Upper lobe of left lung (tissue), 6 donors: ENCODE data around the gene KIF18B. TPM values are rescaled to one million over a fixed set of nuclear protein-coding genes. Genes with fewer than 3 reads are reported as not detected.

Experiments
- ATAC-seq, 2 donors: fragments of 200-7000 bp; cut with Tn5 transposase; one replicate each; pipeline ENCODE4 v1.9.1; 2022; ENCODE audit warnings: mild to moderate bottlenecking in 2 of 2, moderate library complexity in 2 of 2; ENCODE audit not compliant: low FRiP score in 2 of 2
- DNase-seq, 2 donors: peaks; one replicate each; pipeline ENCODE4 v3.0.0-alpha.2; 2019 to 2020
- H3K27ac ChIP-seq, 4 donors: fragments of 200-600 bp; sonication (generic); one replicate each; pipeline ENCODE4 v1.5.1; 2016 to 2019
- H3K27me3 ChIP-seq, 4 donors: fragments of 200-600 bp; sonication (generic); one replicate each; pipeline ENCODE4 v1.5.1; 2017 to 2019
- H3K36me3 ChIP-seq, 4 donors: fragments of 200-600 bp; sonication (generic); one replicate each; pipeline ENCODE4 v1.5.1; 2016 to 2019
- H3K4me1 ChIP-seq, 4 donors: fragments of 200-600 bp; sonication (generic); one replicate each; pipeline ENCODE4 v1.5.1; 2018 to 2019
- H3K4me3 ChIP-seq, 4 donors: fragments of 200-600 bp; sonication (generic); one replicate each; pipeline ENCODE4 v1.5.1; 2017 to 2019; ENCODE audit warnings: mild to moderate bottlenecking in 2 of 4, moderate library complexity in 1 of 4
- H3K9me3 ChIP-seq, 4 donors: fragments of 200-600 bp; sonication (generic); one replicate each; pipeline ENCODE4 v1.5.1; 2018 to 2019
- EP300 ChIP-seq, 4 donors: sonication (generic); formaldehyde crosslinking; IDR thresholded peaks; one replicate each; pipeline ENCODE4 v1.5.1; 2017; ENCODE audit warnings: antibody characterized with exemption in 4 of 4, control low read depth in 2 of 4
- POLR2A ChIP-seq, 4 donors: fragments of 450-650 bp; IDR thresholded peaks; one replicate each; pipeline ENCODE4 v1.5.1; 2016 to 2017; ENCODE audit warnings: antibody characterized with exemption in 4 of 4, mild to moderate bottlenecking in 2 of 4
- POLR2AphosphoS5 ChIP-seq, 2 donors: sonication (generic); formaldehyde crosslinking; IDR thresholded peaks; one replicate each; pipeline ENCODE4 v1.5.1; 2017; ENCODE audit warnings: antibody characterized with exemption in 2 of 2
- WGBS, 2 donors: methylation state at CpG; one replicate each; pipeline ENCODE4 v1.1.5; 2017 to 2018; 5-methylcytosine and 5-hydroxymethylcytosine counted together
- total RNA-seq, 6 donors: library from RNA; depleted of rRNA in 4 of 6; stranded (reverse); fragments of >200 nt in 4 of 6; gene quantifications; one replicate each; pipeline versions ENCODE4 v1.1.0 to v1.2.1, GENCODE V29; 2016 to 2021
- TF ChIP-seq, protein P1 (sequence below), 6 experiments: fragments of 450-650 bp in 4 of 6; fragments of 200-600 bp in 2 of 6; sonication (generic) in 2 of 6; IDR thresholded peaks; one replicate each; pipeline ENCODE4 v1.5.1; 2016 to 2019; ENCODE audit warnings: antibody characterized with exemption in 6 of 6
- donor health status: DM: no; HTN: no; CAD: no; lungs with moderate emphysema.
- donor health status: DM: no; HTN: yes; CAD: no; lungs with severe emphysema.

The KIF18B gene
- total RNA-seq, 6 donors from 2014 or later = 0.49 to 2.9 (median 1.3) TPM

DNA sequence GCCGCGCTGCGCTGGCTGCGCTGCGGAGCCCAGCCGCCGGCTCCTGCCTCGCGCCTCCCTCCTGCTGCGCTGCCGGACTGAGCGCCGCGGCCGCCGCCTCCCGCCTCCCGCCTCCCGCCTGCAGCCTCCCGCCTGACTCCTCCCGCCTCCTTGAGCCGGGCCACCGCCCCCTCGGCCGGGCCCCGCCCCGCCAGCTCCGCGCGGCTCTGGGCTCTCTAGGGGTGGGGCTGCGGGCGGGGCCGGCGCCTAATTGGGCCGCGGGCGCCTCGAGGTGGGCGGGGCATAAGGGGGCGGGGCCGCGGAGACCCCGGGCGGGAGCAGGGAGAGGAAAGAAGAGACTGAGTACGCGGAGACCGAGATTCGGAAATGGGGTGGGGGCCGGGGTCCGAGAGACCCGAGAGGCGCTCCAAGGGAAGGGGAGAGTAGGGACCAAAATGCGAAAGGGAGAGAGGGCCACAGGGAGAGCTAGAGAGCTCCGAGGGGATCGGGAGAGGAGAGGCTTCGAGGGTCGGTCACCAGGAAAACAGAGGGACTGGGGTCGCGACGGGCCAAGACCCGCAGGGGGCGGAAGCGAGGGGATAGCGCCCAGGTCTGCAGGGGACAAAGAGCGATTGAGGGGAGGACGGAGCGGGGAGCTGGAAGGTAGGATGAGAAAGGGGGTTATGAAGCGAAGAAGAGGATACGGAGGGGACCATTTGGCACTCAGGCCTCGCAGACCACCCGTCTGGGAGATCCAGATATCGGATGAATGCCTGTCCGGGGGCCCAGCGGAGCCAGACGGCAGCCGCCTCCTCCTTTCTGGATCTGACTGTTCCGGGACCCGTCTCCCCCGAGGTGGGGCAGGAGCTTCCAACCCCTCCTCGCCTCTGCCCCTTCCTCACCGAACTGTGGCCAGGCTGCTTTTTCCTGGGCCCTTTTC is 20.9 kb upstream of the KIF18B start, which contains the start of gene C1QL1:
C1QL1 (minus strand) TSS at position 79 of the 919 bp plus-strand sequence. CDS start 255 bp downstream, outside the sequence.
- TF ChIP-seq, protein P1, sequence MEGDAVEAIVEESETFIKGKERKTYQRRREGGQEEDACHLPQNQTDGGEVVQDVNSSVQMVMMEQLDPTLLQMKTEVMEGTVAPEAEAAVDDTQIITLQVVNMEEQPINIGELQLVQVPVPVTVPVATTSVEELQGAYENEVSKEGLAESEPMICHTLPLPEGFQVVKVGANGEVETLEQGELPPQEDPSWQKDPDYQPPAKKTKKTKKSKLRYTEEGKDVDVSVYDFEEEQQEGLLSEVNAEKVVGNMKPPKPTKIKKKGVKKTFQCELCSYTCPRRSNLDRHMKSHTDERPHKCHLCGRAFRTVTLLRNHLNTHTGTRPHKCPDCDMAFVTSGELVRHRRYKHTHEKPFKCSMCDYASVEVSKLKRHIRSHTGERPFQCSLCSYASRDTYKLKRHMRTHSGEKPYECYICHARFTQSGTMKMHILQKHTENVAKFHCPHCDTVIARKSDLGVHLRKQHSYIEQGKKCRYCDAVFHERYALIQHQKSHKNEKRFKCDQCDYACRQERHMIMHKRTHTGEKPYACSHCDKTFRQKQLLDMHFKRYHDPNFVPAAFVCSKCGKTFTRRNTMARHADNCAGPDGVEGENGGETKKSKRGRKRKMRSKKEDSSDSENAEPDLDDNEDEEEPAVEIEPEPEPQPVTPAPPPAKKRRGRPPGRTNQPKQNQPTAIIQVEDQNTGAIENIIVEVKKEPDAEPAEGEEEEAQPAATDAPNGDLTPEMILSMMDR (IDR thresholded peaks at IDR 0.05) = no peak
- TF ChIP-seq POLR2A (IDR thresholded peaks at IDR 0.05) (no peak), POLR2AphosphoS5 (IDR thresholded peaks at IDR 0.05) (peak in 1 of 2 donors; percentile 17)

DNA sequence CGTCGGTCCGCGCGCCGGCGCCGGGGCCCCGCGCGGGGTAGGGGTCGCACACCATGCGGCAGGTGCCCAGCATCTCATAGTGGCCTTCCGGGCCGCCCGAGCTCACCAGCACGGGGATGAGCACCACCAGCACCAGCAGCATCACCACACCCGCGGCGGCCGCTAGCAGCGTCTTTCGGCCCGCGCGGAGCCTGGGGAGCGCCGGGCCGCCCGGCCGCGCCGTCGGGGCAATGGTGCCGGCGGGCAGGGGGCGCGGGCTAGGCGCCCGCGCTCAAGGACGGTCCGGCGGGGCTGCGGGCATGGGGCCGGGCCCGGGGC is 20.3 kb upstream of the KIF18B start:
- Histone ChIP-seq H3K9me3 (no peaks in the 10 kb centered on the region), H3K27me3 (peaks cover 0 to 46% (median 29%) of the 10 kb centered on the region in 4 donors), H3K27ac (no peak overlapping the region), H3K4me3 (peak overlapping the region in 3 of 4 donors; percentile 33 to 41 (median 35)), H3K4me1 (peaks cover 24 to 41% (median 30%) of the 10 kb centered on the region in 4 donors), H3K36me3 (no peaks in the 10 kb centered on the region)
- no peak for DNase-seq
- no CpG with 5 or more reads among the region's 47 CpGs for WGBS, 2 donors
- no peak for ATAC-seq
- no peak for TF ChIP-seq POLR2A (IDR thresholded peaks at IDR 0.05)
- TF ChIP-seq, protein P1 (IDR thresholded peaks at IDR 0.05) = no peak
- no peak for TF ChIP-seq EP300 (IDR thresholded peaks at IDR 0.05)
- TF ChIP-seq POLR2AphosphoS5 (IDR thresholded peaks at IDR 0.05) = no peak

More for the DNA sequence above, 20.9 kb upstream of the KIF18B start, which contains the start of gene C1QL1:
- WGBS, 2 donors = 5 to 6% methylated on average over 62 to 70 of the region's 81 CpGs
- Histone ChIP-seq H3K36me3 (no peaks in the 10 kb centered on the region), H3K27me3 (peaks cover 0 to 46% (median 29%) of the 10 kb centered on the region in 4 donors), H3K27ac (no peak within 1 kb of the TSS), H3K9me3 (no peaks in the 10 kb centered on the region), H3K4me3 (peak within 1 kb of the TSS; percentile 33 to 48 (median 39)), H3K4me1 (peaks cover 24 to 41% (median 30%) of the 10 kb centered on the region in 4 donors)
- ATAC-seq (peak; percentile 94 to 98), DNase-seq (peak; percentile 89 to 99)

DNA sequence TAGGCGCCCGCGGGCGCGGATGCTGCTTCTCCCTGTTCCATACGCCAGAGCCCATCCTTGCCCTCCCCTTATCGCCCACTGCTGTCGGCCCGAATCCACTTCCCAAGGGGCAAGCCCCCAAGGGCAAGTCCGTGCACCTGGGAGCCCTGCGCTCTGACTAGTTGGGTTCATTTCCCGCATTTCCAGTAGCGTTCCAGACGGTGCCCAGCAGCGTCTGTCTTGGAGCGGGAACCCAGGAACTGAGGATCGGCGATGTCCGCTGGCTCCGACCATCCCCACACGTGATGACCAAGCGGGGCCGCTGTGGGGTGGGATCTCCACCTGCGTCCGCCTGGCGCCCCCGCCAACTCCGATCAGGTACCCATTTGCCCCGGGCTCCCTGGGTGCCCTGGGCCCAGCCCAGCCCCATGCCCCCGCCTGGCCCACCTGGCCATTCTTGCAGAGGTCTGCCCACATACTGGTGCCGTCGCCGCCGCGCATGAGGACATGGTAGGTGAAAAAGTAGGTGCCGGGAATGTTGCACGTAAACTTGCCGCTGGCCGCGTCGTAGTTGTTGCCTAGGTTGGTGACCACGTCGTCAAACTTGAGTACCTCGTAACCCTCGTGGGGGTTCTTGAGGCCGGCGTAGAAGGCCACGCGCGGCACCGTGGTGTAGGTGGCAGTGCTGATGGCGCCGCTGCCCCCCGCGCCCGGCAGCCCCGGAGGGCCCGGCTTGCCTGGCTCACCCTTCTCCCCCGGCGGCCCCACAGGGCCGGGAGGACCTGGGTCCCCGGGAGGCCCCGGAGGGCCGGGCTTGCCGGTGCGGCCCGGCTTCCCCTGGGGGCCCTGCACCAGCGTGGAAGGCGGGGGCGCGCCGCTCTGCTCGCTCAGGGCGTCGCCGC is 19.7 kb upstream of the KIF18B start:
- no peak for TF ChIP-seq POLR2A (IDR thresholded peaks at IDR 0.05)
- TF ChIP-seq EP300 (IDR thresholded peaks at IDR 0.05) = no peak
- TF ChIP-seq, protein P1 (IDR thresholded peaks at IDR 0.05) = no peak
- no peak for TF ChIP-seq POLR2AphosphoS5 (IDR thresholded peaks at IDR 0.05)
- Histone ChIP-seq H3K27ac (no peak overlapping the region), H3K4me1 (peaks cover 24 to 41% (median 30%) of the 10 kb centered on the region in 4 donors), H3K36me3 (no peaks in the 10 kb centered on the region), H3K9me3 (no peaks in the 10 kb centered on the region), H3K4me3 (peak overlapping the region in 3 of 4 donors; percentile 33 to 41 (median 35)), H3K27me3 (peaks cover 0 to 46% (median 29%) of the 10 kb centered on the region in 4 donors)
- DNase-seq (peak in 1 of 2 donors; percentile 78), ATAC-seq (no peak)
- WGBS, 2 donors = 7% methylated on average over 27 of the region's 76 CpGs; no CpG with 5 or more reads in 1 of the 2 donors

DNA sequence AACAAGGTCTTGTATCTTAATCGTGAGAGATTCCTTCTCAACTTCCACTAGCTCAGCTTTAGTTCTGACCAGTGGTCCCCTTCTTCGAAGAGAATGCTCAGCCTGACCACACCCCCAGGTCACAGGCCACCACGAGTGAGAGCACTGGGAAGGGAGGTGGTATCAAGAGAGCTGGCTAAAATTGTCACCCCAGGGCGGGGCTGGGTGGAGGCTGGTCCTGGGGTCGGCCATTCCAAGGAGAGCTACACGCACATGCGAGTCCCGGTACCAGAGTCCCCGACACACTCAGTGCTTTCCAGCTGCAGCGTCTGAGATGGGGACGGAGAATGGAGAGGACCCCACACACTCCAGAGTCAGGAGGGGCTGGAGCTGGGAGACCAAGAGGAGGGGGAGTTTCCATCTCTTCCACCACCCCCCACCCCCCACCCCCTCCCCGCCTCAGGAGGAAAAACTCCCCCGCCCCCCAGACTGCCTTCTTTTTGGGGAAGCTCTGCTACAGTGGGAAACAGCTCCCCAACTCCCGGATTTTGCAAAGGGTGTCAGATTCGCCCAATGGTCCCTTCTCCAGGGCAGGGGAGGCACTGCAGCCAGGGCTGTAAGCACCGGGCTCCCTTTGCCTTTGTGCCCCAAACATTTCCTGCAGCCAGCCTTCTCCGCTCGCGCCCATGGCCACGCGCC is 18.9 kb upstream of the KIF18B start:
- Histone ChIP-seq H3K27me3 (peaks cover 0 to 46% (median 29%) of the 10 kb centered on the region in 4 donors), H3K9me3 (no peaks in the 10 kb centered on the region), H3K27ac (no peak overlapping the region), H3K4me1 (peaks cover 24 to 41% (median 30%) of the 10 kb centered on the region in 4 donors), H3K36me3 (no peaks in the 10 kb centered on the region), H3K4me3 (no peak overlapping the region)
- WGBS, 2 donors = 8 to 16% methylated on average over 7 to 15 of the region's 21 CpGs
- ATAC-seq (no peak), DNase-seq (no peak)
- TF ChIP-seq, protein P1 (IDR thresholded peaks at IDR 0.05) = no peak
- TF ChIP-seq POLR2A (IDR thresholded peaks at IDR 0.05) = no peak
- TF ChIP-seq EP300 (IDR thresholded peaks at IDR 0.05) = no peak
- no peak for TF ChIP-seq POLR2AphosphoS5 (IDR thresholded peaks at IDR 0.05)
